ENCODE data around the gene YAE1.

- TF ChIP-seq CTCF (IDR thresholded peaks at IDR 0.05) (no peak), POLR2AphosphoS5 (IDR thresholded peaks at IDR 0.05) (no peak)
These were observed 49.9 kb downstream of the YAE1 start for GRCh38 chr7:39616138-39616537.

Measured in transverse colon (tissue), 4 donors.